OCI-LY3 (cell line): ENCODE data around the gene RHOXF2B.
A peak's percentile ranks its signal among the peaks of the same experiment; 100 is the strongest.
"Not testable (repeated sequence)": the region's sequence is repeated elsewhere in the genome, so short reads cannot be mapped to it uniquely, and the experiment has no call there.

Experiments
- H2AFZ ChIP-seq: fragments of 200-600, 300-600 bp; shearing (Covaris generic); 2 replicates; pipeline ENCODE4 v1.6.0; 2014; ENCODE audit warnings: antibody characterized with exemption, low read depth, low read length
- H3K27ac ChIP-seq: fragments of 200-600, 300-600 bp; sonication (generic); 2 replicates; pipeline ENCODE4 v1.5.1; 2014; ENCODE audit warnings: mild to moderate bottlenecking, low read length, moderate library complexity, mixed read lengths
- H3K27me3 ChIP-seq: fragments of 200-600, 300-600 bp; sonication (generic); 2 replicates; pipeline ENCODE4 v1.6.1; 2014; ENCODE audit warnings: low read depth, low read length, mixed read lengths
- H3K36me3 ChIP-seq: fragments of 200-600, 300-600 bp; sonication (generic); replicated peaks from 2 replicates; pipeline ENCODE3; 2014; ENCODE audit warnings: low read depth, low read length, mixed read lengths
- H3K4me1 ChIP-seq: fragments of 300-600, 200-600 bp; sonication (generic); 2 replicates; pipeline ENCODE4 v1.6.1; 2014; ENCODE audit warnings: low read length, mixed read lengths
- H3K4me2 ChIP-seq: fragments of 200-600, 300-600 bp; sonication (generic); 2 replicates; pipeline ENCODE4 v1.6.1; 2014; ENCODE audit warnings: low read length, mixed read lengths
- H3K4me3 ChIP-seq: fragments of 300-600, 200-600 bp; sonication (generic); 2 replicates; pipeline ENCODE4 v1.5.1; 2014; ENCODE audit warnings: antibody characterized with exemption, mild to moderate bottlenecking, low read length, moderate library complexity
- H3K79me2 ChIP-seq: fragments of 300-600, 200-600 bp; shearing (Covaris generic); 2 replicates; pipeline ENCODE4 v1.6.1; 2014; ENCODE audit warnings: mild to moderate bottlenecking, low read length, mixed read lengths
- H3K9ac ChIP-seq: fragments of 300-600, 200-600 bp; shearing (Covaris generic); 2 replicates; pipeline ENCODE4 v1.6.0; 2014; ENCODE audit warnings: mild to moderate bottlenecking, low read length, moderate library complexity
- H3K9me3 ChIP-seq: fragments of 200-600, 300-600 bp; shearing (Covaris generic); 2 replicates; pipeline ENCODE4 v1.6.1; 2014; ENCODE audit warnings: low read length, mixed read lengths; ENCODE audit not compliant: insufficient read depth
- H4K20me1 ChIP-seq: fragments of 200-600, 300-600 bp; sonication (generic); 2 replicates; pipeline ENCODE4 v1.6.1; 2016; ENCODE audit warnings: low read length, mixed read lengths; ENCODE audit not compliant: insufficient read depth
- CTCF ChIP-seq: fragments of 200-600, 300-600 bp; sonication (generic); IDR thresholded peaks from 2 replicates; pipeline ENCODE4 v1.5.1; 2014; ENCODE audit warnings: antibody characterized with exemption, low read length, low read depth
- EZH2phosphoT487 ChIP-seq: fragments of 200-600 bp; shearing (Covaris generic); IDR thresholded peaks from 2 replicates; pipeline ENCODE4 v1.6.1; 2018; ENCODE audit warnings: antibody characterized with exemption, mixed run types, low read depth

Gene RHOXF2B

DNA sequence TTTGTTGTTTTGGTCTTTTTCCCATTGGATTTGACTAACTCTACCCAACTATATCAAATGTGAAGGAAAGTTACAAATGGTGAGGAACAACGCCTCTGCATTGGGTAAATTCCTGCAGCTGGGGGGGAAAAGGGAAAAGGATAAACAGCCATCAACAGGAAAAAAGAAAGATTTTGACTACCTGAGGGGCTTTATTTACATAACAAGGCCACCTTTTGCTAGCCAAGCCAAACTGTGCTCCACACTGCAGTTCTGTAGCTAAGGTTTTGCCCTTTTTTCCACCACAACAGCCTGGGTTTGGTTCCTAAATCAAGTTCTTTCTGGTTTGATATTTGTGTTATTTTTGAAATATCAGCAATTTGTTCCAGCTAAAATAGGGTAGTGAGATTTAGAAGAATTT, 40.8 kb downstream of the RHOXF2B start:
- Histone ChIP-seq H2AFZ (no peak overlapping the region), H3K27me3 (no peaks in the 10 kb centered on the region), H3K79me2 (no peaks in the 10 kb centered on the region), H3K4me3 (peak overlapping the region; percentile 73), H3K4me2 (peak overlapping the region; percentile 98), H4K20me1 (no peaks in the 10 kb centered on the region), H3K36me3 (no peaks in the 10 kb centered on the region), H3K4me1 (peaks cover 50% of the 10 kb centered on the region), H3K27ac (peak overlapping the region; percentile 84; the same call in 1 of the 2 replicates), H3K9ac (peak overlapping the region; percentile 72), H3K9me3 (no peaks in the 10 kb centered on the region)
- TF ChIP-seq CTCF, result no peak
- TF ChIP-seq EZH2phosphoT487, result no peak

DNA sequence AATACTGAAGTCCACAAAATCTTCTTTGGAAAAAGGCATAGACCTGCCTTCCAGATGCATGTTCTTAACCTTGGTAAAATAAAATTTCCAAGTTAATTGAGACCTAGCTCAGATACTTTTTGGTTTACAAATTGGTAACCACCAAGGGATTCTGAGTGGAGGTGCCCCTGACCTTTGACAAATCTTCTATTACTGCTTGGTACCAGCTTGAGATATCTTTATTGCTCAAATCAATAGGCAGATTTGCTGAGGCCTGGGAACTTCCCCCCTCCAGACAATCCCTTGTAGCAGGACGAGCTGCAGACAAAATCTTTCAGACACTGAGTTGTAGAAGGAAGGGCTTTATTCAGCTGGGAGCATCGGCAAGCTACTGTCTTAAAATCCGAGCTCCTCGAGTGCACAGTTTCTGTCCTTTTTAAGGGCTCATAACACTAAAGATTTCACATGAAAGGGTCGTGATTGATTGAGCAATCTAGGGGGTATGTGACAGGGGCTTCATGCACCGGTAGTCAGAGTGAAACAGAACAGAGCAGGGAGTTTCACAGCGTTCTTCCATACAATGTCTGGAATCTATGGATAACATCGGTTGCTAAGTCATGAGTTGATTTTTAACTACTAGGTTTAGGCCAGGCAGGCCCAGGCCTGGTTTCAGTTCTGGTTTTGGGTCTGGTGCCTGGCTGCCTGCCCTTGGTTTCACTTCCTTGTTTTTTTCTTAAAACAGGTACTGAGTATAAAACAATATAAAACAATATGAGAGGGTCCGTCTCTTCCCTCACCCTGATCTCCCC, 41.8 kb downstream of the RHOXF2B start:
- not testable (repeated sequence) for H3K36me3 ChIP-seq, H3K27me3 ChIP-seq, H3K9me3 ChIP-seq, H3K79me2 ChIP-seq, H4K20me1 ChIP-seq
- H3K4me2 ChIP-seq, result peak overlapping the region; percentile 98
- H3K27ac ChIP-seq, result peak overlapping the region; percentile 84
- H3K9ac ChIP-seq, result peak overlapping the region; percentile 72
- H3K4me1 ChIP-seq, result peaks cover 50% of the 10 kb centered on the region
- H2AFZ ChIP-seq, result peak overlapping the region; percentile 74; the same call in 1 of the 2 replicates
- H3K4me3 ChIP-seq, result peak overlapping the region; percentile 73

- H3K9ac ChIP-seq, result no peak overlapping the region
- no peaks in the 10 kb centered on the region for H3K36me3 ChIP-seq
- no peak overlapping the region for H3K27ac ChIP-seq
- H4K20me1 ChIP-seq, result no peaks in the 10 kb centered on the region
- no peaks in the 10 kb centered on the region for H3K27me3 ChIP-seq
- H3K4me2 ChIP-seq, result no peak overlapping the region
- TF ChIP-seq CTCF (peak; percentile 35), EZH2phosphoT487 (no peak)
- no peak overlapping the region for H3K4me3 ChIP-seq
- H3K9me3 ChIP-seq, result no peaks in the 10 kb centered on the region
- peaks cover 16% of the 10 kb centered on the region for H3K4me1 ChIP-seq
- no peak overlapping the region for H2AFZ ChIP-seq
- no peaks in the 10 kb centered on the region for H3K79me2 ChIP-seq
Measured at GRCh38 chrX:120029354-120029753, 48.1 kb downstream of the RHOXF2B start.

DNA sequence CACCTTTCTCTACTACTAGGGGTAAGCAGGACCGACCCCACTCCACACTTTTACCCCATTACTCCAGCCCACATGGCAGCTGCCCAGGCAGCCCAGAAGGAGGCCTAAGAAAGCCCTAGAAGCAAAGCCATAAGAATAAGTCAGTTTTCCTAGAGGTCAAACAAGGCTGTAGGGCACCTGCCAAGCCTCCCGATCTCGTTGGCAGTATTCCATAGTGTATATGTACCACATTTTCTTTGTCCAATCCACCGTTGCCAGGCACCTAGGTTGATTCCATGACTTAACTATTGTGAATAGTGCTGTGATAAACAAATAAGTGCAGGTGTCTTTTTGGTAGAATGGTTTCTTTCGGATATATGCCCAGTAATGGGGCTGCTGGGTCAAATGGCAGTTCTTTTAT, 54.2 kb downstream of the RHOXF2B start:
- Histone ChIP-seq H3K4me1 (peaks cover 14% of the 10 kb centered on the region), H3K4me3 (no peak overlapping the region), H3K27me3 (no peaks in the 10 kb centered on the region), H3K9ac (no peak overlapping the region), H4K20me1 (no peaks in the 10 kb centered on the region), H3K79me2 (no peaks in the 10 kb centered on the region), H3K9me3 (no peaks in the 10 kb centered on the region), H3K36me3 (no peaks in the 10 kb centered on the region), H2AFZ (peak overlapping the region; percentile 89), H3K4me2 (peak overlapping the region; percentile 22; the same call in 1 of the 2 replicates), H3K27ac (peak overlapping the region; percentile 49)
- TF ChIP-seq CTCF (no peak), EZH2phosphoT487 (no peak)
